ENCODE measurements around the gene LYST. TPM values are rescaled to one million over a fixed set of nuclear protein-coding genes. Genes with fewer than 3 reads are reported as not detected.

Gene LYST
- total RNA-seq, 1 experiment from 2014 or later, result 4.8 TPM

DNA sequence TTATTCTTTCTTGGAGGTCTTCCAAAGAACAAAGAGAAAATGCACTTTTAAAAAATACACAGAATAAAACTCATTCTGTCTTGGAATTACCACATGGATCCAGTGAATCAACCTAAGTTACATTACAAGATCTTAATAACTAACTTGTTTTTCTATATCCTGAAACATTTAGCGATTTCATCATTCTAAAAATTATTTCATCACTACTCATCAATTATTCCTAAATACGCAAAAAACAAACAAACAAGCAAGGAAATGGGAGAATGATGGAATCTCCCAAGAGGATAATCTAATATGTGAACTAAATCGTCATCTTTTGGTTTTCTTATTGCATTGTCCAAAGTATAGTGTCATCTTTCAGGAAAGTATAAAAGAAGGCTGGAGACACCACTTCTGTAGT, 178.6 kb downstream of the LYST start:
- no peak for DNase-seq
- H3K9me3 ChIP-seq (ENCODE audit: low read length), result no peaks in the 10 kb centered on the region
- CTCF ChIA-PET, result no interaction called here
- H3K4me3 ChIP-seq (ENCODE audit: low read length), result no peak overlapping the region
- no TSS peak for BruUV-seq (replicated peaks)
- ATAC-seq, result no peak
- H3K9ac ChIP-seq (ENCODE audit: low read length), result no peak overlapping the region
- no peaks in the 10 kb centered on the region for H4K20me1 ChIP-seq (ENCODE audit: low read length)
- no peak for TF ChIP-seq EZH2 (IDR thresholded peaks at IDR 0.05; ENCODE audit: low read length, unreplicated experiment)
- H3F3A ChIP-seq (ENCODE audit: low read length, unreplicated experiment), result no peaks in the 10 kb centered on the region
- H3K79me2 ChIP-seq (ENCODE audit: low read length), result no peaks in the 10 kb centered on the region
- no peak overlapping the region for H3K4me2 ChIP-seq (ENCODE audit: low read length)
- no peaks in the 10 kb centered on the region for H3K9me2 ChIP-seq (replicated peaks; ENCODE audit: low read length)
- intact Hi-C loops (cut with micrococcal nuclease), result no loop called here
- H2AFZ ChIP-seq (ENCODE audit: low read length), result no peak overlapping the region
- no peaks in the 10 kb centered on the region for H3K4me1 ChIP-seq (ENCODE audit: insufficient read depth, low read length)
- H3K27ac ChIP-seq (ENCODE audit: low read length), result no peak overlapping the region
- POLR2A ChIA-PET (ENCODE audit: unreplicated experiment), result no interaction called here
- no peaks in the 10 kb centered on the region for H3K27me3 ChIP-seq (ENCODE audit: low read length)
- H3K36me3 ChIP-seq (ENCODE audit: low read depth, low read length), result no peaks in the 10 kb centered on the region

DNA sequence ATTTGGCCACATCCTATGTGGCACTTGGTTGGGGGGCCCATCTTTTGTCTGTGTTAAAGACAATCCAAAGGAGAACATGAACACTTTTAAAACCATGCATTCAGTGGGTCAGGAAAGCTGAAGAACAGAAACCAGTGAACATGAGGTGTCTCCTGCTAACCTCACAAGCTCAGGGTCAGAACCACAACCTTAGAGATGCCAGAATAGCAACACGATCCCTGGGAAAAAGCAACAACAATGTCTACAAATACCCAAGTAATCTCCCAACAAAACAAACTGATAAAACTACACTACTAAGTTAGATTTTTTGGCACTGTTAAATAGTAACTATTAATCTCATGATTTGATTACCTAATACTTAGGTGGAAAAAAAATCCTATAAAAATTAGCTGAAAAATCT, 183.1 kb downstream of the LYST start:
- H3K4me1 ChIP-seq (ENCODE audit: insufficient read depth, low read length), result no peaks in the 10 kb centered on the region
- H3K79me2 ChIP-seq (ENCODE audit: low read length), result no peaks in the 10 kb centered on the region
- CTCF ChIA-PET, result no interaction called here
- ATAC-seq (no peak), DNase-seq (no peak)
- intact Hi-C loops (cut with micrococcal nuclease), result no loop called here
- H3K9ac ChIP-seq (ENCODE audit: low read length), result no peak overlapping the region
- no peaks in the 10 kb centered on the region for H3K27me3 ChIP-seq (ENCODE audit: low read length)
- no peaks in the 10 kb centered on the region for H3K9me2 ChIP-seq (replicated peaks; ENCODE audit: low read length)
- POLR2A ChIA-PET (ENCODE audit: unreplicated experiment), result no interaction called here
- no peak overlapping the region for H2AFZ ChIP-seq (ENCODE audit: low read length)
- no peaks in the 10 kb centered on the region for H3F3A ChIP-seq (ENCODE audit: low read length, unreplicated experiment)
- H3K27ac ChIP-seq (ENCODE audit: low read length), result no peak overlapping the region
- no peaks in the 10 kb centered on the region for H4K20me1 ChIP-seq (ENCODE audit: low read length)
- H3K4me3 ChIP-seq (ENCODE audit: low read length), result no peak overlapping the region
- no peaks in the 10 kb centered on the region for H3K36me3 ChIP-seq (ENCODE audit: low read depth, low read length)
- BruUV-seq (replicated peaks), result no TSS peak
- no peak overlapping the region for H3K4me2 ChIP-seq (ENCODE audit: low read length)
- no peaks in the 10 kb centered on the region for H3K9me3 ChIP-seq (ENCODE audit: low read length)
- no peak for TF ChIP-seq EZH2 (IDR thresholded peaks at IDR 0.05; ENCODE audit: low read length, unreplicated experiment)
- TF ChIP-seq, protein P1, sequence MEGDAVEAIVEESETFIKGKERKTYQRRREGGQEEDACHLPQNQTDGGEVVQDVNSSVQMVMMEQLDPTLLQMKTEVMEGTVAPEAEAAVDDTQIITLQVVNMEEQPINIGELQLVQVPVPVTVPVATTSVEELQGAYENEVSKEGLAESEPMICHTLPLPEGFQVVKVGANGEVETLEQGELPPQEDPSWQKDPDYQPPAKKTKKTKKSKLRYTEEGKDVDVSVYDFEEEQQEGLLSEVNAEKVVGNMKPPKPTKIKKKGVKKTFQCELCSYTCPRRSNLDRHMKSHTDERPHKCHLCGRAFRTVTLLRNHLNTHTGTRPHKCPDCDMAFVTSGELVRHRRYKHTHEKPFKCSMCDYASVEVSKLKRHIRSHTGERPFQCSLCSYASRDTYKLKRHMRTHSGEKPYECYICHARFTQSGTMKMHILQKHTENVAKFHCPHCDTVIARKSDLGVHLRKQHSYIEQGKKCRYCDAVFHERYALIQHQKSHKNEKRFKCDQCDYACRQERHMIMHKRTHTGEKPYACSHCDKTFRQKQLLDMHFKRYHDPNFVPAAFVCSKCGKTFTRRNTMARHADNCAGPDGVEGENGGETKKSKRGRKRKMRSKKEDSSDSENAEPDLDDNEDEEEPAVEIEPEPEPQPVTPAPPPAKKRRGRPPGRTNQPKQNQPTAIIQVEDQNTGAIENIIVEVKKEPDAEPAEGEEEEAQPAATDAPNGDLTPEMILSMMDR (conservative IDR thresholded peaks at IDR 0.05; ENCODE audit: low read depth, low read length), result no peak
- TF ChIP-seq EZH2phosphoT487 (IDR thresholded peaks at IDR 0.05; ENCODE audit: borderline replicate concordance, low read length), result no peak

DNA sequence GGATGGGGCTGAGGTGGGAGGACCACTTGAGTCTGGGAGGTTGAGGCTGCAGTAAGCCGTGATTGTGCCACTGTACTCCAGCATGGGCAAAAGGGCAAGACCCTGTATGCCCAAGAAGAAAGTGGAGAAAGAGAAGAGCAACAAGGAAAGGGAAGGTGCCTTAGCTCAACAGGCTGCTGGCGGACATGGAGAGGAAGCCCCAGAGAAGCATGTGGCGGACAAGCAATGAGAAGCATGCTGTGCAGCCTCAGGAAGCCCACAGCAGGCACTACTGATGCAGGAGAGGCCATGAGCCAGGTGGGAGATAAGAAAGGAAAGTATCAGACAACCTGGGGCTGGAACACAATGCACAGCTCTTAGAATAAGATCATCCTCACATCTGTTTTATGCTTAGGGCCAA, 184.5 kb downstream of the LYST start:
- H3K4me3 ChIP-seq (ENCODE audit: low read length), result no peak overlapping the region
- H3K4me2 ChIP-seq (ENCODE audit: low read length), result no peak overlapping the region
- H3K4me1 ChIP-seq (ENCODE audit: insufficient read depth, low read length), result no peaks in the 10 kb centered on the region
- no peak overlapping the region for H3K9ac ChIP-seq (ENCODE audit: low read length)
- no peaks in the 10 kb centered on the region for H4K20me1 ChIP-seq (ENCODE audit: low read length)
- TF ChIP-seq EZH2phosphoT487 (IDR thresholded peaks at IDR 0.05; ENCODE audit: borderline replicate concordance, low read length), result no peak
- TF ChIP-seq, protein P1 (conservative IDR thresholded peaks at IDR 0.05; ENCODE audit: low read depth, low read length), result no peak
- no peak for TF ChIP-seq EZH2 (IDR thresholded peaks at IDR 0.05; ENCODE audit: low read length, unreplicated experiment)
- no peak overlapping the region for H2AFZ ChIP-seq (ENCODE audit: low read length)
- no peaks in the 10 kb centered on the region for H3K9me3 ChIP-seq (ENCODE audit: low read length)
- no peaks in the 10 kb centered on the region for H3K9me2 ChIP-seq (replicated peaks; ENCODE audit: low read length)
- ATAC-seq (no peak), DNase-seq (no peak)
- H3K79me2 ChIP-seq (ENCODE audit: low read length), result no peaks in the 10 kb centered on the region
- H3K27ac ChIP-seq (ENCODE audit: low read length), result no peak overlapping the region
- intact Hi-C loops (cut with micrococcal nuclease), result no loop called here
- CTCF ChIA-PET, result no interaction called here
- POLR2A ChIA-PET (ENCODE audit: unreplicated experiment), result no interaction called here
- BruUV-seq (replicated peaks), result no TSS peak
- H3K36me3 ChIP-seq (ENCODE audit: low read depth, low read length), result no peaks in the 10 kb centered on the region
- H3F3A ChIP-seq (ENCODE audit: low read length, unreplicated experiment), result no peaks in the 10 kb centered on the region
- no peaks in the 10 kb centered on the region for H3K27me3 ChIP-seq (ENCODE audit: low read length)
